Osteoblast (primary cell): ENCODE data around the gene SLC10A4. TPM values are rescaled to one million over a fixed set of nuclear protein-coding genes. Genes with fewer than 3 reads are reported as not detected.

Source experiments
- DNase-seq: peaks from one replicate; pipeline ENCODE4 v3.0.0; 2011; ENCODE audit warnings: low spot score, mixed read lengths; ENCODE audit not compliant: insufficient read length; ENCODE audit errors: missing footprints
- H2AFZ ChIP-seq: 2 replicates; pipeline ENCODE4 v1.6.0; 2011; ENCODE audit warnings: mild to moderate bottlenecking, low read length
- H3K27ac ChIP-seq: 2 replicates; pipeline ENCODE4 v1.5.1; 2011; ENCODE audit warnings: mild to moderate bottlenecking, low read depth, low read length, moderate library complexity
- H3K27me3 ChIP-seq: 2 replicates; pipeline ENCODE4 v1.6.0; 2012; ENCODE audit warnings: mild to moderate bottlenecking, control low read depth, inconsistent platforms, low read length, moderate library complexity; ENCODE audit not compliant: insufficient read depth
- H3K36me3 ChIP-seq: 2 replicates; pipeline ENCODE4 v1.5.1; 2011; ENCODE audit warnings: mild to moderate bottlenecking, low read length, control low read depth, moderate library complexity; ENCODE audit not compliant: insufficient read depth
- H3K4me1 ChIP-seq: 2 replicates; pipeline ENCODE4 v1.5.1; 2011; ENCODE audit warnings: mild to moderate bottlenecking, low read length, control low read depth, moderate library complexity; ENCODE audit not compliant: insufficient read depth
- H3K4me2 ChIP-seq: 2 replicates; pipeline ENCODE4 v1.6.0; 2011; ENCODE audit warnings: mild to moderate bottlenecking, low read length; ENCODE audit not compliant: insufficient read depth
- H3K4me3 ChIP-seq: fragments of 200-600 bp; sonication (generic); 3 replicates; pipeline ENCODE4 v1.5.1; 2012; ENCODE audit warnings: mild to moderate bottlenecking, low read length, inconsistent platforms; ENCODE audit not compliant: insufficient read depth
- H3K79me2 ChIP-seq: 2 replicates; pipeline ENCODE4 v1.6.0; 2012; ENCODE audit warnings: mild to moderate bottlenecking, low read length, control low read depth, inconsistent platforms; ENCODE audit not compliant: insufficient read depth
- H3K9me3 ChIP-seq: 2 replicates; pipeline ENCODE4 v1.5.1; 2011; ENCODE audit warnings: low read depth, low read length, control low read depth
- H4K20me1 ChIP-seq: 2 replicates; pipeline ENCODE4 v1.6.0; 2012; ENCODE audit warnings: mild to moderate bottlenecking, low read length, control low read depth; ENCODE audit not compliant: insufficient read depth
- CTCF ChIP-seq: IDR thresholded peaks from 2 replicates; pipeline ENCODE4 v1.5.1; 2011; ENCODE audit warnings: mild to moderate bottlenecking, low read depth, low read length, moderate library complexity; ENCODE audit errors: extremely low read depth
- total RNA-seq: library from RNA; depleted of rRNA; stranded (reverse); fragments of >200 nt; gene quantifications from 2 replicates; pipeline ENCODE4 v1.2.3, GENCODE V29; 2012

SLC10A4 gene
- total RNA-seq, 1 donor: not detected

- H2AFZ ChIP-seq: no peak overlapping the region
- H3K9me3 ChIP-seq: no peaks in the 10 kb centered on the region
- TF ChIP-seq CTCF: no peak
- H4K20me1 ChIP-seq: no peaks in the 10 kb centered on the region
- H3K4me1 ChIP-seq: no peaks in the 10 kb centered on the region
- peaks cover 86% of the 10 kb centered on the region for H3K27me3 ChIP-seq
- H3K27ac ChIP-seq: no peak overlapping the region
- no peak overlapping the region for H3K4me2 ChIP-seq
- no peak for DNase-seq
- H3K4me3 ChIP-seq: no peak overlapping the region
- no peaks in the 10 kb centered on the region for H3K79me2 ChIP-seq
- H3K36me3 ChIP-seq: no peaks in the 10 kb centered on the region
Measured at GRCh38 chr4:48484494-48485168, 1.5 kb downstream of the SLC10A4 start.

- H3K27me3 ChIP-seq: peaks cover 77% of the 10 kb centered on the region
- H2AFZ ChIP-seq: no peak overlapping the region
- H4K20me1 ChIP-seq: no peaks in the 10 kb centered on the region
- no peaks in the 10 kb centered on the region for H3K9me3 ChIP-seq
- H3K4me2 ChIP-seq: peak overlapping the region; percentile 39
- no peaks in the 10 kb centered on the region for H3K36me3 ChIP-seq
- H3K4me1 ChIP-seq: no peaks in the 10 kb centered on the region
- peak; percentile 77 for DNase-seq
- no peak overlapping the region for H3K4me3 ChIP-seq
- H3K79me2 ChIP-seq: no peaks in the 10 kb centered on the region
- no peak overlapping the region for H3K27ac ChIP-seq
- no peak for TF ChIP-seq CTCF
Measured at GRCh38 chr4:48489683-48490011, 6.5 kb downstream of the SLC10A4 start.

GRCh38 chr4:48490012-48490679 is 7.0 kb downstream of the SLC10A4 start, which contains the start of gene ZAR1:
Gene ZAR1 (plus strand): TSS chr4:48490252. CDS start chr4:48490292, 40 bp downstream.
- Histone ChIP-seq H3K4me3 (peak within 1 kb of the TSS; percentile 45), H3K4me1 (no peaks in the 10 kb centered on the region), H3K79me2 (no peaks in the 10 kb centered on the region), H3K4me2 (peak within 1 kb of the TSS; percentile 39), H3K36me3 (no peaks in the 10 kb centered on the region), H3K27ac (no peak within 1 kb of the TSS), H3K27me3 (peaks cover 72% of the 10 kb centered on the region), H3K9me3 (no peaks in the 10 kb centered on the region), H4K20me1 (no peaks in the 10 kb centered on the region), H2AFZ (no peak within 1 kb of the TSS)
- peak; percentile 89 for DNase-seq
- TF ChIP-seq CTCF: no peak

GRCh38 chr4:48490680-48491513 is 7.8 kb downstream of the SLC10A4 start:
- Histone ChIP-seq H3K36me3 (no peaks in the 10 kb centered on the region), H3K27ac (no peak overlapping the region), H2AFZ (no peak overlapping the region), H3K4me3 (no peak overlapping the region), H3K4me1 (no peaks in the 10 kb centered on the region), H3K27me3 (peaks cover 64% of the 10 kb centered on the region), H3K9me3 (no peaks in the 10 kb centered on the region), H3K4me2 (no peak overlapping the region), H4K20me1 (no peaks in the 10 kb centered on the region), H3K79me2 (no peaks in the 10 kb centered on the region)
- TF ChIP-seq CTCF: no peak
- DNase-seq: peak; percentile 78
